HG02973 (cell line): ENCODE measurements around the gene TDP2.

ENCODE experiments used
- ATAC-seq: cut with Tn5 transposase; IDR thresholded peaks from one replicate; pipeline ENCODE4 v1.9.1; 2021; ENCODE audit warnings: moderate library complexity; ENCODE audit not compliant: unreplicated experiment

The TDP2 gene

GRCh38 chr6:24666641-24667377 lies at the start of gene TDP2, which contains the start of gene ACOT13:
Gene TDP2, minus strand, starts transcription at chr6:24666899. Its CDS starts 37 bp downstream, at chr6:24666862.
Gene ACOT13, plus strand, starts transcription at chr6:24667077. Its CDS starts 187 bp downstream, at chr6:24667264.
- peak; percentile 95 for ATAC-seq

- ATAC-seq, result no peak
Observed at GRCh38 chr6:24710519-24711303, 44.0 kb upstream of the TDP2 start.

- ATAC-seq, result no peak
Observed at GRCh38 chr6:24709014-24709711, 42.5 kb upstream of the TDP2 start.

GRCh38 chr6:24708612-24709011 lies 41.9 kb upstream of the TDP2 start:
- no peak for ATAC-seq

- ATAC-seq, result no peak
Observed at GRCh38 chr6:24704468-24704867, 37.8 kb upstream of the TDP2 start.

GRCh38 chr6:24702720-24703282 lies 36.1 kb upstream of the TDP2 start:
- ATAC-seq, result no peak

- no peak for ATAC-seq
Observed at GRCh38 chr6:24699521-24700359, 33.0 kb upstream of the TDP2 start.

- no peak for ATAC-seq
Observed at GRCh38 chr6:24696097-24696496, 29.4 kb upstream of the TDP2 start.

GRCh38 chr6:24695635-24696034 lies 28.9 kb upstream of the TDP2 start:
- peak; percentile 50 for ATAC-seq

- no peak for ATAC-seq
Observed at GRCh38 chr6:24694198-24694597, 27.5 kb upstream of the TDP2 start.

- ATAC-seq, result no peak
Observed at GRCh38 chr6:24692848-24693592, 26.3 kb upstream of the TDP2 start.

GRCh38 chr6:24692415-24692814 lies 25.7 kb upstream of the TDP2 start:
- ATAC-seq, result no peak

- ATAC-seq, result no peak
Observed at GRCh38 chr6:24692003-24692402, 25.3 kb upstream of the TDP2 start.

- ATAC-seq, result no peak
Observed at GRCh38 chr6:24691550-24691949, 24.9 kb upstream of the TDP2 start.

- ATAC-seq, result no peak
Observed at GRCh38 chr6:24690593-24690992, 23.9 kb upstream of the TDP2 start.

GRCh38 chr6:24689964-24690363 lies 23.3 kb upstream of the TDP2 start:
- no peak for ATAC-seq

- no peak for ATAC-seq
Observed at GRCh38 chr6:24686946-24687345, 20.2 kb upstream of the TDP2 start.

- ATAC-seq, result no peak
Observed at GRCh38 chr6:24686408-24686807, 19.7 kb upstream of the TDP2 start.
